HEK293 (cell line): ENCODE data around the gene IL11RA.

Experiments used
- CTCF ChIA-PET: fragments of 350-600 bp; formaldehyde crosslinking; extraction: SDS; loops from one replicate; lab custom pipeline; 2021; ENCODE audit warnings: antibody characterized with exemption; lab: Yijun Ruan, JAX
- POLR2A ChIA-PET: fragments of 300-600 bp; formaldehyde crosslinking; extraction: SDS; loops from one replicate; lab custom pipeline; 2020; ENCODE audit warnings: antibody characterized with exemption, inconsistent platforms; lab: Yijun Ruan, JAX
- H3K27ac ChIP-seq: fragments of 200-500 bp; sonication (Bioruptor generic); 2 replicates; pipeline ENCODE4 v1.5.1; 2014; ENCODE audit warnings: low read depth, low read length, control low read depth, inconsistent platforms; ENCODE audit errors: extremely low read depth
- H3K36me3 ChIP-seq, 2 experiments: fragments of 200-500 bp in 1 of 2; sonication (Bioruptor generic) in 1 of 2; 1 replicate in 1 of 2; 2 replicates in 1 of 2; pipeline ENCODE4 v1.5.1; 2014 to 2017; ENCODE audit warnings: inconsistent platforms in 2 of 2, low read length in 2 of 2; ENCODE audit not compliant: control insufficient read depth in 2 of 2, insufficient read depth in 1 of 2
- H3K4me1 ChIP-seq: fragments of 200-500 bp; sonication (Bioruptor generic); 2 replicates; pipeline ENCODE4 v1.5.1; 2014; ENCODE audit warnings: mild to moderate bottlenecking, low read length, inconsistent platforms; ENCODE audit not compliant: control insufficient read depth, insufficient read depth
- H3K4me3 ChIP-seq: 2 replicates; pipeline ENCODE4 v1.5.1; 2011; ENCODE audit warnings: low read depth, mild to moderate bottlenecking, control low read depth, low read length, moderate library complexity
- H3K9me3 ChIP-seq: fragments of 200-500 bp; sonication (Bioruptor generic); 2 replicates; pipeline ENCODE4 v1.5.1; 2014; ENCODE audit warnings: low read depth, low read length, inconsistent platforms; ENCODE audit not compliant: control insufficient read depth, insufficient read depth
- GLIS1 ChIP-seq: fragments of 450-650 bp; formaldehyde crosslinking; IDR thresholded peaks from 2 replicates; pipeline ENCODE4 v1.5.1; 2016; ENCODE audit warnings: missing biosample characterization, missing genetic modification characterization
- KLF7 ChIP-seq: fragments of 450-650 bp; formaldehyde crosslinking; IDR thresholded peaks from 2 replicates; pipeline ENCODE4 v1.5.1; 2016; ENCODE audit warnings: missing biosample characterization, missing genetic modification characterization, borderline replicate concordance
- SCRT2 ChIP-seq: fragments of 450-650 bp; formaldehyde crosslinking; IDR thresholded peaks from 2 replicates; pipeline ENCODE4 v1.5.1; 2016; ENCODE audit warnings: missing biosample characterization, missing genetic modification characterization
- WT1 ChIP-seq: fragments of 450-650 bp; formaldehyde crosslinking; IDR thresholded peaks from 2 replicates; pipeline ENCODE4 v1.5.1; 2016; ENCODE audit warnings: missing biosample characterization, missing genetic modification characterization
- YY2 ChIP-seq: fragments of 450-650 bp; formaldehyde crosslinking; IDR thresholded peaks from 2 replicates; pipeline ENCODE4 v1.5.1; 2016; ENCODE audit warnings: missing biosample characterization, missing genetic modification characterization
- ZBTB48 ChIP-seq: fragments of 450-650 bp; formaldehyde crosslinking; IDR thresholded peaks from 2 replicates; pipeline ENCODE4 v1.5.1; 2016; ENCODE audit warnings: missing biosample characterization, missing genetic modification characterization
- ZFP3 ChIP-seq: fragments of 450-650 bp; formaldehyde crosslinking; IDR thresholded peaks from 2 replicates; pipeline ENCODE4 v1.5.1; 2016; ENCODE audit warnings: low read depth, missing biosample characterization, missing genetic modification characterization
- ZFP69B ChIP-seq: fragments of 450-650 bp; formaldehyde crosslinking; IDR thresholded peaks from 2 replicates; pipeline ENCODE4 v1.5.1; 2016; ENCODE audit warnings: missing biosample characterization, missing genetic modification characterization
- ZNF2 ChIP-seq: fragments of 450-650 bp; formaldehyde crosslinking; IDR thresholded peaks from 2 replicates; pipeline ENCODE4 v1.5.1; 2016; ENCODE audit warnings: missing biosample characterization, missing genetic modification characterization
- ZNF211 ChIP-seq: fragments of 450-650 bp; formaldehyde crosslinking; IDR thresholded peaks from 2 replicates; pipeline ENCODE4 v1.5.1; 2016; ENCODE audit warnings: low read depth, missing biosample characterization, missing genetic modification characterization
- ZNF214 ChIP-seq: fragments of 450-650 bp; formaldehyde crosslinking; IDR thresholded peaks from 2 replicates; pipeline ENCODE4 v1.5.1; 2017; ENCODE audit warnings: missing biosample characterization, mild to moderate bottlenecking, missing genetic modification characterization, borderline replicate concordance
- ZNF311 ChIP-seq: fragments of 450-650 bp; formaldehyde crosslinking; IDR thresholded peaks from 2 replicates; pipeline ENCODE4 v1.5.1; 2017; ENCODE audit warnings: missing biosample characterization, missing genetic modification characterization, borderline replicate concordance
- ZNF37A ChIP-seq: fragments of 450-650 bp; IDR thresholded peaks from 2 replicates; pipeline ENCODE4 v1.5.1; 2018; ENCODE audit warnings: missing biosample characterization, missing genetic modification characterization
- TF ChIP-seq, protein P1 (sequence below): fragments of 450-650 bp; IDR thresholded peaks from 2 replicates; pipeline ENCODE4 v1.5.1; 2018; ENCODE audit warnings: missing biosample characterization, missing genetic modification characterization
- TF ChIP-seq, protein P2 (sequence below): fragments of 450-650 bp; formaldehyde crosslinking; IDR thresholded peaks from 2 replicates; pipeline ENCODE4 v1.5.1; 2016; ENCODE audit warnings: missing biosample characterization, missing genetic modification characterization, borderline replicate concordance
- TF ChIP-seq, protein P3 (sequence below): fragments of 450-650 bp; formaldehyde crosslinking; IDR thresholded peaks from 2 replicates; pipeline ENCODE4 v1.5.1; 2017; ENCODE audit warnings: missing biosample characterization, missing genetic modification characterization

IL11RA gene

DNA sequence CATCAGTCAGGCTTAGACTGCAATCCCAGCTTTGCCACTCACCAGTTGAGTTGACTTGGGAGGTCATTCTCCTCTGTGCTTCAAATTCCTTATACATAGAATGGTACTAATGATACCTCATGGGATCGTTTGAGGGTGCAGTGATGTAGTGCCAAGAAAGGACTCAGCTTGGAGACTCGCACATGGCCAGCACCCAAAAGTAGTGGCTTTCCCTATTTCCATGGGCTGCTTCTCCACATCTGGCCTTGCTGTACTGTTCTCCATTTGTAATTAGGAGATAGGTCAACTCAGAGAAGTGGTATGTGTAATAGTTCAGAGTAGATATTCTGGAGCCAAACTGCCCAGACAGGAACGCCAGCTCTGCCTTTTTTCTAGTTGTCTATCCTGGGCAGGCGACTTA lies 33.6 kb downstream of the IL11RA start:
- no peaks in the 10 kb centered on the region for H3K36me3 ChIP-seq
- CTCF ChIA-PET: interaction anchor here (0.9 to 8.3 kb wide), 4 partner anchors 10 to 214 kb away, joined by 4 to 99 read pairs (median 6); no protein-coding TSS in a partner anchor
- H3K9me3 ChIP-seq: no peaks in the 10 kb centered on the region
- TF ChIP-seq ZNF214 (tag by site-specific recombination) (no peak), ZNF2 (no peak), WT1 (no peak), ZNF37A (tag by site-specific recombination) (no peak)
- TF ChIP-seq, protein P1, sequence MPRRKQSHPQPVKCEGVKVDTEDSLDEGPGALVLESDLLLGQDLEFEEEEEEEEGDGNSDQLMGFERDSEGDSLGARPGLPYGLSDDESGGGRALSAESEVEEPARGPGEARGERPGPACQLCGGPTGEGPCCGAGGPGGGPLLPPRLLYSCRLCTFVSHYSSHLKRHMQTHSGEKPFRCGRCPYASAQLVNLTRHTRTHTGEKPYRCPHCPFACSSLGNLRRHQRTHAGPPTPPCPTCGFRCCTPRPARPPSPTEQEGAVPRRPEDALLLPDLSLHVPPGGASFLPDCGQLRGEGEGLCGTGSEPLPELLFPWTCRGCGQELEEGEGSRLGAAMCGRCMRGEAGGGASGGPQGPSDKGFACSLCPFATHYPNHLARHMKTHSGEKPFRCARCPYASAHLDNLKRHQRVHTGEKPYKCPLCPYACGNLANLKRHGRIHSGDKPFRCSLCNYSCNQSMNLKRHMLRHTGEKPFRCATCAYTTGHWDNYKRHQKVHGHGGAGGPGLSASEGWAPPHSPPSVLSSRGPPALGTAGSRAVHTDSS: no peak
- TF ChIP-seq, all 188 proteins: peak for 0
- Histone ChIP-seq H3K27ac (no peak overlapping the region), H3K4me3 (no peak overlapping the region), H3K4me1 (no peaks in the 10 kb centered on the region)
- POLR2A ChIA-PET: no interaction called here

DNA sequence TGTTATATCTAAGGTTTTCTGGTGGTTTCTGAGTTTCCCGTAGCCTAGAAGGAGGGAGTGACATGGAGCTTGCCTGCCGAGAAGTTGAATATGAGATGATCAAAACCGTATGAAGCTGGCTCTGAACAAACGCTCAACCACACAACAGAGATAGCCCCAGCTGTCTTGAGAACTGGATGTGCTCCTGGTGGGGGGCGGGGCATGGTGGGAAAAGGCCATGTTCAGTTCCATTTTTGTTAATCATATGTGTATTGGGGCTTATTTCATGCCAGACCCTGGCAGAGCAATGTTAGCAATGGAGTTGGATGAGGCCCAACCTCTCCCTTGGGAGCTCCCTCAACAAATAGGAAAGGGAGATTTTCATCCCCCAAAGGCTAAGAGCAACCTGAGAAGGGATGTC lies 34.2 kb downstream of the IL11RA start:
- CTCF ChIA-PET: interaction anchor here (0.7 to 8.3 kb wide), 5 partner anchors 10 to 213 kb away, joined by 3 to 99 read pairs (median 4); no protein-coding TSS in a partner anchor
- no peak for TF ChIP-seq KLF7 (tag by site-specific recombination)
- TF ChIP-seq ZNF311 (tag by site-specific recombination): no peak
- POLR2A ChIA-PET: no interaction called here

DNA sequence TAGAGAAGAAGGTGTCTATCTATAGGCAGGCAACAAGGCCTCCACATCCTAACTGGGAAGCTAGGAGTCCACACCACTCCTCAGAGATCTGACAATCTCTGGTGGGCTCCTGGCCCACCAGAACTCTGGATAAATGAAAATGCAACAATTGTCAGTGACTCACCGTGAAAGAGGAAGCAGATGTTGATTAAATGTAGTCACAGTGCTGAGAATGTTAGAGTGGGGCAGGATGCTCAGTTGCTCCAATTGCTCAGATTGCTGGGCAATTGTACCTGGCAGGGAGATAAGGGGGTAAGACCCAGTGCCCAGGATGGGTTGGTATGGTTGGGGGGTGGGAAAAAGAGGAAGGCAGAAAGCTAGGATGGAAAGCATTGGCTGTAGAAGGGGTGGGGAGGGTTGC lies 34.7 kb downstream of the IL11RA start:
- Histone ChIP-seq H3K36me3 (no peaks in the 10 kb centered on the region), H3K9me3 (no peaks in the 10 kb centered on the region), H3K4me1 (no peaks in the 10 kb centered on the region), H3K27ac (no peak overlapping the region), H3K4me3 (no peak overlapping the region)
- TF ChIP-seq YY2 (tag by site-specific recombination) (no peak), SCRT2 (tag by site-specific recombination) (peak; percentile 37; the same call in 1 of the 2 replicates)
- ChIA-PET POLR2A (no interaction called here), CTCF (interaction anchor here (0.7 to 8.3 kb wide), 5 partner anchors 11 to 213 kb away, joined by 3 to 99 read pairs (median 4); no protein-coding TSS in a partner anchor)

More for the DNA sequence above, 34.2 kb downstream of the IL11RA start:
- Histone ChIP-seq H3K4me1 (no peaks in the 10 kb centered on the region), H3K36me3 (no peaks in the 10 kb centered on the region), H3K27ac (no peak overlapping the region), H3K4me3 (no peak overlapping the region), H3K9me3 (no peaks in the 10 kb centered on the region)

DNA sequence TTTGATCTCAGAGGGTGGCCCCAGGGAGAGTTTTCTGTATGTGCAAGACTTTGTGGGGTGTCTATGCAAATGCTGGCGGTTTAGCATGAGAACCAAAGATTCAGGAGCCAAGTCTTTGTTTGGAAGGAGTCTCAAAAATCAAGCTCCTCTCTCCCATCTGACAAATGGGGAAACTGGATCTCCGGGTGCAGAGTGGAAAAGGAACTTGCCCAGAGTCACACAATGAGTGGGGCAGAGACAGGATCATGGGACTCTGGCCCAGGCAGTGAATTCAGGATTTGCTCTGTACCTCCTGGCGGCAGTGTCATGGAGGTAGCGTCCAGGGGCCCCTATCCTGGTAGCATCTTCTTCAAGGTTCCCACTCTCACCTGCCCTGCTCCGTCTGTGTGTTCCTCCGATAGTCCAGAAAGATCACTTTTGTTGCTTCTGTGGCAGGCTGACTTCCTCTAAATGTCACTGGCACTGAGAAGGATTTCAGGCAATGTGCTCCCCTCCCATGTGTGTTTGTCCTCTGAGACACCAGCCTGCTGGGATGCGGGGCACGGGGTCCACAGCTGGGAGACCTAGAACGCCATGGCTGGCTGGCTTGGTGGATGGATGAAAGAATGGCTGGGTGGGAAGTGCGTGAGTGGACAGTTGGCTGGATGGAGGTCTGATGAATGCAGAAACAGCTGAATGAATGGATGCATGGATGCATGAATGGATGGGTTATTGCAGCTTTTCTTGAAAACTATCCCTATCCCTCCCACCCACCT lies 35.5 kb downstream of the IL11RA start:
- TF ChIP-seq GLIS1 (tag by site-specific recombination) (peak; percentile 34; the same call in 1 of the 2 replicates), ZFP3 (no peak), ZFP69B (tag by site-specific recombination) (no peak), ZNF211 (tag by site-specific recombination) (no peak), ZBTB48 (tag by site-specific recombination) (no peak)
- TF ChIP-seq, protein P2, sequence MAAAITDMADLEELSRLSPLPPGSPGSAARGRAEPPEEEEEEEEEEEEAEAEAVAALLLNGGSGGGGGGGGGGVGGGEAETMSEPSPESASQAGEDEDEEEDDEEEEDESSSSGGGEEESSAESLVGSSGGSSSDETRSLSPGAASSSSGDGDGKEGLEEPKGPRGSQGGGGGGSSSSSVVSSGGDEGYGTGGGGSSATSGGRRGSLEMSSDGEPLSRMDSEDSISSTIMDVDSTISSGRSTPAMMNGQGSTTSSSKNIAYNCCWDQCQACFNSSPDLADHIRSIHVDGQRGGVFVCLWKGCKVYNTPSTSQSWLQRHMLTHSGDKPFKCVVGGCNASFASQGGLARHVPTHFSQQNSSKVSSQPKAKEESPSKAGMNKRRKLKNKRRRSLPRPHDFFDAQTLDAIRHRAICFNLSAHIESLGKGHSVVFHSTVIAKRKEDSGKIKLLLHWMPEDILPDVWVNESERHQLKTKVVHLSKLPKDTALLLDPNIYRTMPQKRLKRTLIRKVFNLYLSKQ (tag by site-specific recombination): no peak
- TF ChIP-seq, protein P3, sequence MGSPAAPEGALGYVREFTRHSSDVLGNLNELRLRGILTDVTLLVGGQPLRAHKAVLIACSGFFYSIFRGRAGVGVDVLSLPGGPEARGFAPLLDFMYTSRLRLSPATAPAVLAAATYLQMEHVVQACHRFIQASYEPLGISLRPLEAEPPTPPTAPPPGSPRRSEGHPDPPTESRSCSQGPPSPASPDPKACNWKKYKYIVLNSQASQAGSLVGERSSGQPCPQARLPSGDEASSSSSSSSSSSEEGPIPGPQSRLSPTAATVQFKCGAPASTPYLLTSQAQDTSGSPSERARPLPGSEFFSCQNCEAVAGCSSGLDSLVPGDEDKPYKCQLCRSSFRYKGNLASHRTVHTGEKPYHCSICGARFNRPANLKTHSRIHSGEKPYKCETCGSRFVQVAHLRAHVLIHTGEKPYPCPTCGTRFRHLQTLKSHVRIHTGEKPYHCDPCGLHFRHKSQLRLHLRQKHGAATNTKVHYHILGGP: no peak
- ChIA-PET POLR2A (no interaction called here), CTCF (interaction anchor here (0.5 to 8.3 kb wide), 3 partner anchors 12 to 203 kb away, joined by 3 to 99 read pairs (median 9); no protein-coding TSS in a partner anchor)
- H3K36me3 ChIP-seq: no peaks in the 10 kb centered on the region
- no peak overlapping the region for H3K4me3 ChIP-seq
- H3K9me3 ChIP-seq: no peaks in the 10 kb centered on the region
- H3K27ac ChIP-seq: no peak overlapping the region
- H3K4me1 ChIP-seq: no peaks in the 10 kb centered on the region
